Measurements from ENCODE around the gene DGKI. TPM values are rescaled to one million over a fixed set of nuclear protein-coding genes. Genes with fewer than 3 reads are reported as not detected.

The DGKI gene
- total and polyA plus RNA-seq, 9 of the 15 experiments (the other 6 are each of a cell fraction or from before 2014, with no cell fraction given): 0.11 to 0.54 (median 0.15) TPM; not detected in 5

GRCh38 chr7:137870078-137870477 lies 23.3 kb upstream of the DGKI start:
- H3K9me1 ChIP-seq (ENCODE audit: control insufficient read depth, insufficient read depth, low read length): no peaks in the 10 kb centered on the region
- intact Hi-C loops (cut with micrococcal nuclease) (no loop called here), in situ Hi-C loops (cut with MboI) (no loop called here)
- DNase-seq (ENCODE audit: extremely low read depth in 1 of 4, low spot score in 3 of 4) (no peak), ATAC-seq (no peak), FAIRE-seq (no peak)
- no peaks in the 10 kb centered on the region for H3K79me2 ChIP-seq (ENCODE audit: control insufficient read depth, insufficient read depth, low read length)
- peaks cover 9% of the 10 kb centered on the region; the same call in 1 of the 3 replicates for H3K36me3 ChIP-seq (ENCODE audit: control insufficient read depth, insufficient read depth, low read length)
- no peaks in the 10 kb centered on the region for H4K20me1 ChIP-seq (replicated peaks; ENCODE audit: control insufficient read depth, insufficient read depth, low read length)
- peaks cover 4% of the 10 kb centered on the region; the same call in 1 of the 2 replicates for H3K9me3 ChIP-seq (replicated peaks; ENCODE audit: control insufficient read depth, insufficient read depth, low read depth, low read length)
- no peak overlapping the region for H2AFZ ChIP-seq (ENCODE audit: low read depth, low read length)
- POLR2A ChIA-PET: interaction anchor here (1.2 kb wide), 1 partner anchor 8 kb away, joined by 4 read pairs; no protein-coding TSS in a partner anchor
- TF ChIP-seq, protein P1, sequence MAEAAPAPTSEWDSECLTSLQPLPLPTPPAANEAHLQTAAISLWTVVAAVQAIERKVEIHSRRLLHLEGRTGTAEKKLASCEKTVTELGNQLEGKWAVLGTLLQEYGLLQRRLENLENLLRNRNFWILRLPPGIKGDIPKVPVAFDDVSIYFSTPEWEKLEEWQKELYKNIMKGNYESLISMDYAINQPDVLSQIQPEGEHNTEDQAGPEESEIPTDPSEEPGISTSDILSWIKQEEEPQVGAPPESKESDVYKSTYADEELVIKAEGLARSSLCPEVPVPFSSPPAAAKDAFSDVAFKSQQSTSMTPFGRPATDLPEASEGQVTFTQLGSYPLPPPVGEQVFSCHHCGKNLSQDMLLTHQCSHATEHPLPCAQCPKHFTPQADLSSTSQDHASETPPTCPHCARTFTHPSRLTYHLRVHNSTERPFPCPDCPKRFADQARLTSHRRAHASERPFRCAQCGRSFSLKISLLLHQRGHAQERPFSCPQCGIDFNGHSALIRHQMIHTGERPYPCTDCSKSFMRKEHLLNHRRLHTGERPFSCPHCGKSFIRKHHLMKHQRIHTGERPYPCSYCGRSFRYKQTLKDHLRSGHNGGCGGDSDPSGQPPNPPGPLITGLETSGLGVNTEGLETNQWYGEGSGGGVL (CRISPR knock-in tag; IDR thresholded peaks at IDR 0.05): no peak
- peak; percentile 47; the same call in 1 of the 2 replicates for TF ChIP-seq C11orf30 (IDR thresholded peaks at IDR 0.05; ENCODE audit: low read depth)
- no peak for TF ChIP-seq PTBP1 (IDR thresholded peaks at IDR 0.05; ENCODE audit: low read depth, low read length)
- TF ChIP-seq ZNF316 (IDR thresholded peaks at IDR 0.05): peak; percentile 79
- peak; percentile 12; the same call in 1 of the 2 replicates for TF ChIP-seq MAFG (tag; conservative IDR thresholded peaks at IDR 0.05)
- TF ChIP-seq MAFF (IDR thresholded peaks at IDR 0.05; ENCODE audit: low read length): peak; percentile 53
- TF ChIP-seq MAFK (IDR thresholded peaks at IDR 0.05; ENCODE audit: low read length): peak; percentile 39; the same call in 1 of the 2 replicates
- H3K27me3 ChIP-seq (ENCODE audit: control insufficient read depth in 2 of 2, insufficient read depth in 2 of 2, low read length in 2 of 2): no peaks in the 10 kb centered on the region
- H3K9ac ChIP-seq (ENCODE audit: insufficient read depth in 1 of 2, low read depth in 2 of 2, low read length in 2 of 2): no peak overlapping the region
- H3K4me1 ChIP-seq (replicated peaks in 1 of 2; ENCODE audit: control insufficient read depth in 2 of 2, insufficient read depth in 2 of 2, low read length in 2 of 2): no peaks in the 10 kb centered on the region
- no peak overlapping the region for H3K4me3 ChIP-seq
- no TSS peak for BruUV-seq (replicated peaks)
- no peak overlapping the region for H3K4me2 ChIP-seq (ENCODE audit: insufficient read depth, low read length)
- no peak overlapping the region for H3K27ac ChIP-seq (ENCODE audit: extremely low read depth, low read depth, low read length)
- WGBS (ENCODE audit: insufficient coverage, low coverage, missing lambda C conversion rate): 75% methylated on average over 1 of the region's 1 CpG
- CTCF ChIA-PET (ENCODE audit: low intra/inter-chr PET ratio): no interaction called here
